GM18526 (cell line): ENCODE measurements around the gene ARHGEF6.

Source experiments
- POLR2A ChIP-seq: IDR thresholded peaks from 3 replicates; pipeline ENCODE4 v1.6.1; 2011; ENCODE audit not compliant: insufficient read length; ENCODE audit errors: extremely low read depth

Gene ARHGEF6

DNA sequence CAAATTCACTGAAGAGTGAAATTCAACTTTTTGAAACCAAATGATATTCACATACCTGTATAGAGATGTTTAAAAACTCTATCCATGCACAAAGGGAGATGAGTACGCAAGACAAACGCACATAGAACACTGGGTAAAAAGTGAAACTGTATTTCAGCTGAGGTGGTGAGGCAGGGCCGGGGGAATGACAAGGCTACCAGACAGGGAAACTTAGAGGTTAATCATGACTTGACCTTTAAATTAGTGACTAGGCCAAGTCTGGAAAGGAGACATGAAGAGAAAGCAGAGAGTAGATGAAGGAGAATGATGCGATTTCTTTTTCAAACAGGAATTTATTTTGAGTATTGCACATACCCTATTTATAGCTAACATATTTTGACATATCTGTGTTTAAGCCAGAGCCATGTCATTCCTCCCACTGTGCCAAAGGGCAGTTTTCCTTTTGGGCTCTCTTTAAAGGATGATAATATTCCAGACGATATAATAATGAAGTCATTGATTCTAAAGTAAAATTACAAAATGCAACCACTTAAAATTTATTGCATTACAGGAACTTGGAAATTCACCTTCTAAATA is 49.4 kb downstream of the ARHGEF6 start:
- no peak for TF ChIP-seq POLR2A

DNA sequence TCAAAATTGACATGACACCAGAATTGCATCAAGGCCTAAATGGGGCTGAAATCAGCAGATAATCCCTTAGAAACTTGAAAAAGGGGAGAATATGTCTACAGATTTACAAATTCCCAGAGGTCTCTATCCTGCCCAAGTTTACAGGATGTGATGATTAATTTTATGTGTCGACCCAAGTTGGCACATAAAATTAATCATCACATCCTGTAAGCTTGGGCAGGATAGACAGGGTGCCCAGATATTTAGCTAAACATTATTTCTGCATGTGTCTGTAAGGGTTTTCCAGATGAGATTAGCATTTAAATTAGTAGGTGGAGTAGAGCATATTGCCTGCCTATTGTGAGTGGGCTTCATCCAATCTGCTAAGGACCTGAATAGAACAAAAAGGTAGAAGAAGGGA is 52.3 kb downstream of the ARHGEF6 start:
- TF ChIP-seq POLR2A: no peak

DNA sequence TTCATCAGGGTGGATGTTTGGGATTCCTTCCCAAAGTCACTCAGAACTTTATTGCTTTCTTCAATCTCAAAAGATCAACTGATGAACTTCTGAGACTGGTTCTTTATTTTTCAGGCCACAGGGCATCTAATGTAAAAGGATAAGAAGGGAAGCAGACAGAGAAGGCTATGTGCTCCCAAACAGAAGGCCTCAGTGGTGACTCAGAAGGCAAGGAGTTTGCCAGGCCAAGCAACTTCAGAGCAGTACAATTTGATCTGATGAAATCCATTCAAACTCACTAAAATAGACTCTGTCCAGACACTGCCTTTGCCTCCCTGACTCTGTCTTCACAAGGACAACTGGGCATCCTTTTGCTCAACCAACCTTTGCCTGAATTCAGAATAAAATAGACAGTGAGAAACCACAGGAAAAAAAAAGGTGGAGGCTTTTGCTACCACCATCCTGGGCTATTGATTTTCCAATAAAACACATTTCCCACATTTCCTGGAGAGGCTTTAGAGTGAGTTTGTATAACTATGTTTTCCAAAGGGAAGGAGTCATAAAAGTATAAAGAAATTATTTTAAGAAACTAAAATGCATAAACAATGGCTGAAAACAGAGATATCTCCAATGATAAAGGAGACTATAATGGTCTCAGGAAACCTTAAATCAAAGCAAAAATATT is 55.2 kb downstream of the ARHGEF6 start:
- no peak for TF ChIP-seq POLR2A

DNA sequence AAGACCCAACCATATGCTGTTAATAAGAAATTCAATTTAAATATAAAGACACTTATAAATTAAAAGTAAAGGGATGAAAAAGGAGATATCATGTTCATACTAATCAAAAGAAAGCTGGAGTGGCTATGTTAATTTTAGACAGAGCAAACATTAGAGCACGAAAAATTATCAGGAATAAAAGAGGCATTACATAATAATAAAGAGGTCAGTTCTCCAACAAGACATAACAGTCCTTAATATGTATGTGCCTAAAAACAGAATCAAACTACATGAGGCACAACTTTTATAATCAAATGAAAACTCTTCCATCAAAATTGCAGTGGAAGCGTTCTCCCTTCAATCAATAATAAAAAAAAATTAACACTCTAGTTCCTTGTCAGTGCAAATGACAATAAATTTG is 62.6 kb downstream of the ARHGEF6 start:
- TF ChIP-seq POLR2A: no peak

DNA sequence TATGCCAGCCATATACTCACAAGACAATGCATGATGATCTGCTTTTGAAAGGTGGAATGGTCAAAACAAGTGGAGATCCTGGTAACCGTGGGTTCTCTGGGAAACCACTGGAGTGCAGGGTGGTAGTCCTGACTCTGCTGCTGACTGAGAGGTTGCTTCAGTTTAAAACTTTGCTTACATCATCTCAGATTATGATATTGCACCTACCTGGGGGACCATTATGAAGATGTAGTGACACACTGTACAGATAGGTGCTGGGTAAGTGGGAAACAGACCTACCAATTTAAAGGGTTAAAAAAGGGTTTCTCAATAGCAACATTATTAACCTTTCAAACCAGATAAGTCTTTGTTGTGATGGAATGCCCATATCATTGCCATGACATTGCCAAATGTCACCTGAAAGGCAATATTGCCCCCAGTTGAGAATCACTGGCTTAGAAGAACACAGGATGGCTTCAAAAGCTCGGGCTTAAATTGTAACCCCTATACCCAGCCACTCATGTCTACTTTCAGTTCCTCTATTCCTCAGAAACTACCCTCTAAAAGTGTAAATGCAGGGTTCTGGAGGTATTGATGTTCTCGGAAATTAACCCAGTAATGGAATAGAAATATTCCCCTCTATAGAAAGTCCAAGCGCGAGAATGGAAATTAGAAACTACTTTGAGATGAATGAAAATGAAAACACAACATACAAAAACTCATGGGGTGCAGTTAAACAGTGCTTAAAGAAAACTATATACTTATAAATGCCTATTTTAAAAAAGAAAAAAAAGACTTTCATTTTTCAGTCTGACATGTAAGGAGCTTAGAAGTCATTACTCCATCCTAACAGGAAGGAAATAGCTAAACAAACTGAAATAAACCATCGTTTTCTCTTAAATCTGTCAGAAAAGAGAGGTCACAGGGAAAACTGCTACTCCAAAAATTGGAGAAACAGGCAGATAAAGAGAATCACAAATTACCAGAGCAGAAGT is 65.8 kb downstream of the ARHGEF6 start:
- no peak for TF ChIP-seq POLR2A

DNA sequence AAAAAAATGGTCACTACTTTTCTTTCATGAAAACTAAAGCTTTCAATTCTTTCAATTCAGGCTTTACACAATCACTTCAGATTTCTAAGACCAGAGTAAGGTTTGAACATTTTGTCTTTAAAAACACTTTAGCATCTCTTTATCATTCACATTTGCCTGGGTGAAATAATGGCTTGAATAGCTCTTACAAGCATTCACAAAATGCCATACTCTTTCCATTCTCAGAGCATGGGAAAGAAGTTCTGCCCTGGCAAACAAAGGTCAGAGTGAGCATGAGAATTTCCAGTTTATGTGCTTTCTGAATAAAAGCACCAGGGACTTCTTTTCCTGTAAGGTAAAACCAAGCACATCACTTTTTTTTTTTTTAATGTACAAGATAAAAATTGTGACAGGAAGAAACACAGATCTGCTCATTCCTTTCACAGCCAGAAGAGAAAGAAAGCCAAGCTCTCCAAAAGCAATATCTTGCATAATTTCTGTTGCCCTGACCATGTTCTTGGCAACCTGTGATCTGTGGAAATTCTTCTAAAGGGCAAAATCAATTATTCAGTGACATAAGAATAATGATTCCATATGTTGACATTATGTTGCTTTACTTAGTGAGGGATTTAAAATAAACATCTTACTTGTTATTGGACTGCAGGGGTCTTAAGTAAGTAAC is 68.0 kb downstream of the ARHGEF6 start:
- no peak for TF ChIP-seq POLR2A

DNA sequence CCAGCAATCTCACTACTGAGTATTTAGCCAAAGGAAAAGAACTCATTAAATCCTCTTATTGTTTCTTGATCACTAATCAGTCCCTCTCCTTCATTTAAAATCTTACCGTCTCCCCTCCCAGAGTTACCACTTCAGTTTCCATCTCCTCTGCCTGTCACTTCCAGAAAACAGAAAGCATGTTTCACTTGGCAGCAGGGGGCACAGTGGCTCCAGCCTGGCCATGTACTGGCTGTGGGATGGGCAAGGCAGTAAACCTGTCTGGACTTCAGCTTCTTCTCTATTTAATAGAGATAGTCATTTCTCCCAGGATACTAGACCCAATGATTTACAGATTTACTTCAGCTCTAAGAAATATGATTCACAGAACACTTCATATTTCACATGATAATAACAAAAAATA is 69.6 kb downstream of the ARHGEF6 start:
- TF ChIP-seq POLR2A: no peak

DNA sequence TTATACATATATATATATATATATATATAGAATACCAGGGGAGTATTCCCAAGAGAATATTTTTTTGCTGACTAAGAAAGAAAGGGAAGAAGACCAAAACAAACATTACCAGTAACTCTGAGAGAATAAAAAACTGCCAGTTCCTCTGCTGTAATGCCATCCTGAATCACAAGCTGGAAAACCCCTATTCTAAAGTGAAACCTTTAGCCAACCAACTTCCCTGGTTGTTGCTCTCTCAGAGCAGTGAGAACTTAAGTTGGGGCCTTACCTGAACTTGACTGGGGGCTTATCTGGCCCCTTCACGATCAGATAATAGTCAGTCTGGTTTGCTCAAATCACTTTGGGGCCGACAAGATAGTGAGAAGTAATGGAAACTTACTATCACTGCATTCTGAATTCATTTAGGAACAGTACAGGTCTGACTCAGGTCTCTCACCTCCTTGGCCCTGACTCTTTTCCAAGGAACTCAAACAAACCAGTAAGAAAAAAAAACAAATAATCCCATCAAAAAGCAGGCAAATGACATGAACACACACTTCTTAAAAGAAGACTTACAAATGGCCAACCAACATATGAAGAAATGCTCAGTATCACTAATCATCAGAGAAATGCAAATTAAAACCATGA is 70.3 kb downstream of the ARHGEF6 start:
- no peak for TF ChIP-seq POLR2A

DNA sequence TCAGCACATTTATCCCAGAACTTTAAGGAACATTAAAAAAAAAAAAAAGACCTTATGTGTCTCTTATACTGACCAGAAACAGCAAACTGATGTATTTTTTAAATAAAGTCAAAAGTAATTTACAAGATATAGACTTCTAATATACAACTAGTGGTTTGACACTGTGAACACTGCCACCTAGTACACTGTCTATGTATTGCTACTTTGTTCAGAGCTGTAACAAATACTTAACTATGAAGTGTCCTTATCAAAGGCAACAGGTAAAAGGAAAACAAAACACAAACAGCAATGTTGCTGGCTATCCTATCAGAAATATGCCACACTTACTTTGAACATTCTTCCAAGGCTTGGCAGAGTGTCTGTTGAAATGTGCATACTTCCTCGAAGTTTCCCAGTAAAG is 72.4 kb downstream of the ARHGEF6 start:
- no peak for TF ChIP-seq POLR2A

DNA sequence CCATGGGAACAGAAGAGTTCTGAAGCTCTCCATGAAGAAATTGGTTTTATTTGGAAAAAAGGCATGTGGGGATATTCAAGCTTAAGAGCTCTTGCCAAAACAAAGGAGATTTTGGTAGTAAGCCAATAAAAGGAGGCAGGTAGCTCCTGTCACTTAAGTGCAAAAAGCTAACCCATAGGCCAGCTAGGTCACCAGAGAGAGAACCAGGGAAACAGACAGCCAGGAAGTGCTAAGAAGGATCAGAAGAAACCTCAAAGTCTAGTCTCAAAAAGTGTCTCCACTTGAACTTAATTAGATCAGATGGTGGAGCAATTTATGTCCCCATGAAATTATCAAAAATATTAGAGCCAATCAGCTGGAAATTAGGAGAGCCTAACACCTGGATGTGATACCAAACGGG is 83.6 kb downstream of the ARHGEF6 start:
- TF ChIP-seq POLR2A: no peak

DNA sequence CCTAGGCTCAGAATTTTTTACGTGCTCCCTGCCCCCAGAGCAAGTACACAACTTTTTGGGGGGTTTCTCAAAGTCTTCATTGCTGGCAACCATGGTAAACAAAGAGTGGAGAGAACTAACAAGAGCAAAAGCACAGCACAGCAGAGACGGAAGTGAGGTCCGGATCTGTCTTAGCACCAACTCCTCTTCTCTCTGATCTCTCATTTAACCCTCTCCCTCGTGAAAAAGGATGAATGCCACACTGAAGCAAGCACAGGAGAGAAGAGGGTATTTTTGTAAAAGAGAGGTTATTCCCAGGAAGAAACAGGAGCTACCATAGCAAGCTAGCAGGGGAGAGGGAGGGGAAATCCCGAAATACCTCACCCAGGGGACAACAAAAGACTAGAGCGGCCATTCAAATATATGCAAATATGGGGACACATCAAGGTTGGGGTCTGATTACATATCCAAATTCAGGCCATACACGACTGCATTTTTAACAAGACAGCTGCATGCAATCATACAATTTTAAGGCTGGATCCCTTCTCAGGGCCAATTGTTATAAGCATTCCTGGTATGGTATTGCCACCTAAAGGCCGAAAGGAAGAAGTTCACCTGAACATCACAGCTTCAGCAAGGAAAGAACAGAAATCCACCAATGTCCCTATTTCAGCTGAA is 86.2 kb downstream of the ARHGEF6 start:
- no peak for TF ChIP-seq POLR2A

DNA sequence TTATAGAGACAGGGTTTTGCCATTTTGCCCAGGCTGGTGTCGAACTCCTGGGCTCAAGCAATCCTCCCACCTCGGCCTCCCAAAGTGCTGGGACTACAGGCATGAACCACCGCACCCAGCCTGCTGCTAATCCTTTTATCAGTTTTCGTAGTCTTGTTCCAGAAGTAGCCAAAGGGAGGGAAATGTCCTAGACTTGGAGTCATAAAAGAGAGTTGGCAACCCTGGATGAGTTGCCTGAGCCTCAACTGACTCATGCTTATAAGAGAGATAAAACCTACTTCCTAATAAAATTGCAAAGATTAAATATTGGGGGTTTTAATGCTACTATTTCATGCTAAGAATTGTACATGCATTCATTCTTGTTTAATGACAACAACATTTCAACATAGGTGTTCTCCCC is 88.5 kb downstream of the ARHGEF6 start:
- no peak for TF ChIP-seq POLR2A

DNA sequence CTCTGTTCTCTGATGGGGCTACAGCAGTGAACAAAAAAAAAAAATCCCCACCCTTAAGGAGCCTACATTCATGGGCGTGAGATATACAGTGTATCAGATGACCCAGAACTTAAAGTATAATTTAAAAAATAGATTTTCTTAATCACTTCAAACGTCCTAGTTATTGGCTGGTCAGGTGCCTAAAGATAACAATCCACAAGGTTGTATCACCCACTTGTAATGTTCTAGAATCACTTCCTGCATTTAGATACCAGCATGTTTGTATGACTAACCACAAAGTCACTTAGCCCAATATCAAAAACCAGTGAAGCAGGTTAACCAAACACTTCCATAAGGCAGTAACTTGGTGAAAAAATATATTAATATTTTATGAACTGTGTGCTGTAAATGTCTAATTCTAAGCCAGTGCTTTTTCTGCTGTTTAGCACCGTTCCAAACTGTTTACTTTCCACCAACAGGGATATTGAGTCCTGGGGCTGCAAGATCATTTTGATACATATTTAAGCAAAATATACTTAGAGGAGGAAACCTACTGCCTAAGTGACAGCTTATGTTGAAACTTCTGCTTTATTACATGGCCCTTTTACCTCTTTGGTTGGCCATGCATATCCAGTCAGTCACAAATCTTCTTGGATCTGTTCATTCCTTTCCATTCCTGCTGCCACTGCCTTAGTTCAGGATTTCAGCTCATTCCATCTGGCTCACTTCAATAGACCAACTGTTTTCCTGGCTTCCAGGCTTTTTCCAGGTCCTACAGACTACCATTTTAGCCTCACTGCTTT is 89.5 kb downstream of the ARHGEF6 start:
- no peak for TF ChIP-seq POLR2A

DNA sequence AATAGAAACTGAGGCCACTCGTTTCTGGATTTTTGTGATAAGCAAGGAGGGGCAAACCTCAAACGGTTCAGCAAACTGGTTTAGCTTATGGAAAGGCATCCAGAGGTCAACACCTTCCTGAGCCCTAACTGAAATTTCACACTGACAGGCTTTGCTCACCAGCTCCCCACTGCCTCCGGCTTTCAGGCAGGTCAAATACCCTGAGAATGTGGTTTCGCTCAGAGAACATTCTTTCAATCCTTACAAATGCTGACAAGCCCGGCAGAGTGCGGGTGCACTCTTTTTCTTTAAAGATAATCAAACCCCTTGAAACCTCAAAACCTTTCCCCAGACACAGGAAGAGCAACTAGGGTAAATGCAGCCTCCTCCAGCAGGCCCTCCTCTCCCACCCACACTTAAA is 91.3 kb downstream of the ARHGEF6 start:
- no peak for TF ChIP-seq POLR2A
